Skeletal muscle tissue (tissue), 4 donors: ENCODE measurements around the gene CAMKV. TPM values are rescaled to one million over a fixed set of nuclear protein-coding genes. Genes with fewer than 3 reads are reported as not detected.
A peak's percentile ranks its signal among the peaks of the same experiment; 100 is the strongest.
"Not testable (repeated sequence)": the region's sequence is repeated elsewhere in the genome, so short reads cannot be mapped to it uniquely, and the experiment has no call there.

Experiments used
- H3K27ac ChIP-seq: one replicate; pipeline ENCODE4 v1.7.0; 2013; ENCODE audit warnings: mild to moderate bottlenecking, low read depth, low read length, inconsistent platforms
- H3K27me3 ChIP-seq, 3 donors: one replicate each; pipeline ENCODE4 v1.7.0; 2013; ENCODE audit warnings: low read length in 3 of 3; ENCODE audit not compliant: control insufficient read depth in 3 of 3, insufficient read depth in 3 of 3
- H3K36me3 ChIP-seq, 3 donors: one replicate each; pipeline ENCODE4 v1.7.0; 2013; ENCODE audit warnings: low read length in 3 of 3; ENCODE audit not compliant: control insufficient read depth in 3 of 3, insufficient read depth in 3 of 3
- H3K4me1 ChIP-seq, 3 donors: one replicate each; pipeline ENCODE4 v1.7.0; 2013; ENCODE audit warnings: low read length in 3 of 3, mild to moderate bottlenecking in 3 of 3; ENCODE audit not compliant: control insufficient read depth in 3 of 3, insufficient read depth in 3 of 3
- H3K4me3 ChIP-seq, 3 donors: one replicate each; pipeline ENCODE4 v1.7.0; 2013; ENCODE audit warnings: low read length in 3 of 3
- H3K9ac ChIP-seq, 3 donors: one replicate each; pipeline ENCODE4 v1.7.0; 2013; ENCODE audit warnings: low read length in 3 of 3, mild to moderate bottlenecking in 3 of 3, moderate library complexity in 2 of 3, low read depth in 1 of 3
- H3K9me3 ChIP-seq, 3 donors: one replicate each; pipeline ENCODE4 v1.7.0; 2013; ENCODE audit warnings: low read length in 3 of 3; ENCODE audit not compliant: control insufficient read depth in 3 of 3
- total RNA-seq: library from RNA; depleted of rRNA; stranded (reverse); fragments of >200 nt; gene quantifications from one replicate; pipeline ENCODE4 v1.2.3, GENCODE V29; 2014
- donor health status: Osteomylitis.

The CAMKV gene
- total RNA-seq, 1 donor from 2014 or later, result not detected

DNA sequence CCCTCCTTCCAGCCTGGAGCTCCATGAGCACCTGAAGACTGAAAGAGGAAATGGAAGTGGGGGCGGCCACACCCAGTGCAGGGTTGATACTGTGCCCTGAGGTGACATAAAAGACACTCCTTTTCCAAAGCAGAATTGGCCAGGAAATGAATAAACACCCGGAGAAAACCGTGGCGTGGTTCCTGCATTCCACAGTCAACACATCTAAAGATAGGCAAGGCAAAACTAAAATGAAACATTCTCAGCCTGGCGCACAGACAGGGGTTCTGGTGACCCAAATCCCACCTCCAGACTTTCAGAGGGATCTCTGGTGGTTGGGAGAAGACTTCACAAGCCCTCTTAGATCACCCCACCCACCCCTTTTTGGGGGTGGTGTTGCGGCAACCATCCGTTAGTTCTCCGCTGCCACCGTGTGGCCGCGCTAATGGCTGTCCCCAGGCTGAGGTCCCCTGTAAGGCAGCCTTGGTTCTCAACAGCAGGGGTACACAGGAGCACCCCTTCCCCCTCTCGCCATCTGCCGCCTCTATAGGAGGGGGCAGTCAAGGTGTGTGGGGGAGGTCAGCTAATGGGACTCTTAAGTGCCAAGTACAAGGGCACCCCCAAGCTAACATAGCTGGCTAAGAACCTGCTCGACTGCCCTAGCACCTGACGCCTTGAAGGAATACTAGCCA is 36.5 kb upstream of the CAMKV start:
- Histone ChIP-seq H3K9ac (peak overlapping the region in 1 of 3 donors; percentile 62), H3K36me3 (peaks cover 9 to 30% (median 25%) of the 10 kb centered on the region in 3 donors), H3K27ac (no peak overlapping the region), H3K9me3 (no peaks in the 10 kb centered on the region), H3K4me1 (peaks cover 12 to 25% (median 15%) of the 10 kb centered on the region in 3 donors), H3K27me3 (no peaks in the 10 kb centered on the region), H3K4me3 (peak overlapping the region; percentile 15 to 54 (median 50))

DNA sequence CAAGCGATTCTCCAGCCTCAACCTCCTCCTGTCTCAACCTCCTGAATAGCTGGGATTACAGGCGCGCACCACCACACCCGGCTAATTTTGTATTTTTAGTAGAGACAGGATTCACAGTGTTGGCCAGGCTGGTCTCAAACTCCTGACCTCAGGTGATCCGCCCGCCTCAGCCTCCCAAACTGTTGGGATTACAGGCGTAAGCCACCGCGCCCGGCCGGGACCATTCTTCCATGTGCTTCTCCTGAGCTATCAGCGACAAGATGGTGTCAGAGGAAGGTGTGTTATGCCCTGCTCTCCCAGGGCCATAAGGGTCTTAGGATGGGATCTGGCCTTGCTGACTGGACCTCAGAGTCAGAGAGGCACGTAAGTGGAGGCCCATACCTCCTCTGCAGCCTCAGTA is 34.7 kb upstream of the CAMKV start:
- H3K27ac ChIP-seq, H3K9ac ChIP-seq, H3K4me3 ChIP-seq, H3K27me3 ChIP-seq, H3K9me3 ChIP-seq: not testable (repeated sequence)
- peaks cover 0 to 13% (median 9%) of the 10 kb centered on the region in 3 donors for H3K36me3 ChIP-seq
- peaks cover 19 to 32% (median 22%) of the 10 kb centered on the region in 3 donors for H3K4me1 ChIP-seq

DNA sequence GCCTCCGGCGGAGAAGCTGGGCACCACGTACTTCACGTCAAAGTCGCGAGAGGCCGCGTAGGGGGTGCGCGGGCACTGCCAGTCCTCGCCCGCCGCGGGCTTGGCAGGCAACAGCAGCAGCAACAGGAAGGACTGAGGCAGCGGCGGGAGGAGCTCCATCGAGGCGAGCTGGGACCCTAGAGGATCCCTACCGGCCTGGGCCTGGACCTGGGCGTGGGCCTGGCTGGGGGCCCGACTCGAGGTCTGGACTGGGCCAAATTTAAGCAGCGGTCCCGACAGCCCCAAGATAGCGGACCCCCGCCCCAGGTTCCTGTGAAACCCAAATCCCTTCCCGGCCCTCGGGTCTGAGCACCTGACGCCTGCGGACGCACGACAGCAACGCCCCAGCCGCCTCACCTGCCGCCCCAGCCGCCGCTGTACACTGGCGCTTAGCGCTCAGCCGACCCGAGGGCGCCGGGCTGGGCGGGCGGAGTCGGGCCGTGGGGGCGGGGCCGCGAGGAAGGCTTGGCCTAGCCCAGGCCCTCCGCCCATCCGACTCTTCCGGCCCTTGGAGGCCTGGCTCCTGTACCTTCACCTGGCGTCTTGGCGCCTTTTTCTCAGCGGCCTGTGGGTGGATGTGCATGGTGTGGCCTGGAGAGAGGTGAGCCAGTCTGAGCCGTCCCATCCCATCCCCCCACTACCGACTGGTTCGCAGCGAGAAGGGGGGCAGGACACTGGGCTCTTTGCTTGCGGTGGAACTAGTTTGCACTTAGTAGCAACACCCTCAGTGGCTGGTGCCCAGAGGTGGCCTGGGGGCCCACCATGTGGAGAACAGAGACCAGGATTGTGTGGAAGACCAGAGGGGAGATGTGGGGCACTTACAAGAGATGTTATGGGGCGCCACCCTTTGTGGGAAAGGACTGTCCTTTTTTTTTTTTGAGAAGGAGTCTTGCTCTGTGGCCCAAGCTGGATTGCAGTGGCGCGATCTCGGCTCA is 34.0 kb upstream of the CAMKV start, which contains the start of gene MST1R:
MST1R (minus strand) TSS at position 423 of the 974 bp plus-strand sequence; CDS start at position 159, 264 bp downstream.
- peak within 1 kb of the TSS; percentile 56 to 68 (median 65) for H3K4me3 ChIP-seq
- peaks cover 19 to 32% (median 22%) of the 10 kb centered on the region in 3 donors for H3K4me1 ChIP-seq
- H3K9me3 ChIP-seq, result no peaks in the 10 kb centered on the region
- H3K27me3 ChIP-seq, result no peaks in the 10 kb centered on the region
- H3K9ac ChIP-seq, result peak within 1 kb of the TSS in 2 of 3 donors; percentile 23 to 45
- peaks cover 0 to 8% (median 2%) of the 10 kb centered on the region in 3 donors for H3K36me3 ChIP-seq
- no peak within 1 kb of the TSS for H3K27ac ChIP-seq

DNA sequence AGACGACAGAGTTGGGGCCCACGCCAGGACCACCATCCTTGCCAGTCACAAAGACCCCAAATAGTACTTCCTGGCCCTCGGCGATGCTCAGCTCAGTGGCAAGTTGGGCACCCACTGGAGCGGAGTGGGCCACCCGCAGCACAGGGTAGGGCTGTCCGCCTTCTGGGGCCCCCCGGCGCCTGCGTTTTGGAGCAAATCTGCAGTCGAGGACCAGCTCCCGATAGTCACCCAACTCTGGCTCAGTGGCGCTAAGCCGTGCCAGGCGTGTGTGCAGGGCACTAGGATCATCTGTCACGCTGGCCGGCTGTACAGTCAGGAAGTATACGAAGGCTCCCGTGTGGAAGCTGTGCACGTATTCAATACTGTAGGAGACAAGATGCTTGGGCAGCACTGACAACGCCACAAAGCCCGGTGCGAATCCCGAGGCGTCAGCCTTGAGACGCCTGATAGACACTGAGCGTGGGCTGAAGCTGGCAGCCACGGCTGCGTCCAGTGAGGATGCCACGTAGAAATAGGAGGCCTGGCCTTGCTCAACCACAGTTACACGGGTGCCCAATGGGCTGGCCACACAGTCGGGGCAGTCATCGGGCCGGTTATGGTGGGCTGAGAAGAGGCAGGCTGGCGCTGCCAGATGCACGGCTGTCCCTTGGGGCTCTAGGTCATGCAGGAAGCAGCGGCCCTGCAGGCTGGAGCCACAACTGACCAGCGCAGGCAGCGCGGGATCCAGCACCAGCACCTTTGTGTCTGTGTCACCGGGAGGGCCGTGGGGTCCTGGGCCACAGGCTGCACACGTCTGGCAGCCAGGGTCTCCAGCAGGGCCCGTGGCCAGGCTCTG is 33.0 kb upstream of the CAMKV start:
- H3K4me3 ChIP-seq, result peak overlapping the region in 2 of 3 donors; percentile 38 to 65
- H3K4me1 ChIP-seq, result peaks cover 19 to 32% (median 22%) of the 10 kb centered on the region in 3 donors
- no peaks in the 10 kb centered on the region for H3K9me3 ChIP-seq
- H3K36me3 ChIP-seq, result no peaks in the 10 kb centered on the region
- H3K27me3 ChIP-seq, result no peaks in the 10 kb centered on the region
- peak overlapping the region in 1 of 3 donors; percentile 45 for H3K9ac ChIP-seq
- H3K27ac ChIP-seq, result no peak overlapping the region

DNA sequence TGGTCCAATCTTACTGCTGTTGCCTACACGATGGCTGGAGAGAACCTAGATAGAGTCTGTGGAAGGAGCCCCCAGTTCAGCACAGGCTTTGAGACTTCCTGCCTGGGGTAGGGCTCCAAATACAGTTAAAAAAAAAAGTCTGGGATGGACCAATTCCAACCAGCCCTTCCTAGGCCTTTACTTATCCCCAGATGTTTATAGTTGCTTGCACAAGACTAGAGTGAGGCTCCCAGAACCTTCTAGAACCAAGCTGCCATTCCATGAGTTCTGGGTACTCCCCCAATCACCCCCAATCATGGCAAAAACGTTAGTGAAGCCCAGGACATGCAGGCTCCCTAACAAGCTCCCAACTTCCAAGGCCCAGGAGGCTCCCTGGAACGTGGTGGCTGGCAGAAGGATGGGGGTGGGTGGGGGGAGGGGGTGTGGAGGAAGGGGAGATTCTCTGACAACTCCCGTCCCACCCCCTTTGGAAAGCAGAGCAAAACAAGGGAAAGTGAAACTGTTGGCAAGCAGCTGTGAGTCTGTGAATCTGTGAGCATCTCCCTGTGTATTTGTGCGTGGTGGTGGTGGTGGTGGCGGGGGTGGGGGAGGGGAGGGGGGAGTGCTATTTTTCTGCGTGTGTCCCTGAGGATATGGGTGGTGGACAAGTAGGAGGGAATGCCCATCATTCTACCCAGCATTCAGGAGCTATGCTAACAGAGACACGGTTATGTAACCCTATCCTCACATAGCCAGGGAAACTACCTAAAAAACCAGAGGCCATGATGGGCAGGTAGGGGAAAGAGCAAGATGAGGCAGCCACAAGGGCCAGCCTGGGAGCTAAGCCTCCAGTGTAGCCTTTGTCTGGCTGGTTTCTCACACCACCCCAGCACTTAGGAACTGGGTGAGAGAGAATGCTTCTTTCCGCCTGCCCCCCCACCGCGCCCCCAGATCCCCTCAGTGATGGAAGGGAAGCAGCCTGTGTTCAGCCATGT is 31.9 kb upstream of the CAMKV start:
- Histone ChIP-seq H3K27ac (peak overlapping the region; percentile 58), H3K36me3 (no peaks in the 10 kb centered on the region), H3K9me3 (no peaks in the 10 kb centered on the region), H3K27me3 (no peaks in the 10 kb centered on the region), H3K9ac (no peak overlapping the region), H3K4me1 (peaks cover 19 to 32% (median 22%) of the 10 kb centered on the region in 3 donors), H3K4me3 (no peak overlapping the region)

DNA sequence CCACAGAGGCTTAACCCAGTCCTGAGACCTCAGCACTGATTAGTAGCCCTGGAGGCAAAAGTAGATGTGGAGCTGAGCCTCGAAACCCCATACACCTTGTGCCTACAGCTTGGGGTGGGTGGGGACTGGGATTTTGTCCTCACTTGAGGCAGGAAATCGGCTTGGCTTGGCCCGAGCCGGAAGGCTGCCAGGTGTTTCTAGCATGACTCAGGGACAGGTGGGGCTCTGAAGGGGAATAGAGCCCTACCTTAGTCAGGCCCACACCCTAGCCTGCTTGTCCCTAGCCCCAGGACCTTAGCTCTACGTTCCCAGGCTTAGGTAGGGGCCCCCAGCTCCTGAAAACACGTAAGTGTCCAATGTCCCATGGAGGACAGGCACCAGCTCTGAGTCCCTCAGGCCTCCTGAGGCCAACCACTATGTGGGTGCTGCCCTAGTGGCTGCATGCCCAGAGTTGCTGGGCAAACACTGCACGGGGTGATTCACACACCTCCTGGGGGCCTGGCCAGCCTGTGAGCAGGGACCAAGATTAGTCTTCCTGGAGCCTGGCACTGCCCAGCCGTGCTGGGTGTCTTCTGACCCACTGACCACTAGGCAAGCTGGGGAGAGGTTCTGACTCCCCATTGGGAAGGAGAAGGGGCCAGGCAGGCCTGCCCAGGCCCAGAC is 30.9 kb upstream of the CAMKV start:
- peaks cover 13 to 22% (median 14%) of the 10 kb centered on the region in 3 donors for H3K4me1 ChIP-seq
- H3K27me3 ChIP-seq, result no peaks in the 10 kb centered on the region
- no peaks in the 10 kb centered on the region for H3K9me3 ChIP-seq
- peak overlapping the region in 1 of 3 donors; percentile 16 for H3K9ac ChIP-seq
- no peaks in the 10 kb centered on the region for H3K36me3 ChIP-seq
- no peak overlapping the region for H3K4me3 ChIP-seq
- peak overlapping the region; percentile 58 for H3K27ac ChIP-seq

DNA sequence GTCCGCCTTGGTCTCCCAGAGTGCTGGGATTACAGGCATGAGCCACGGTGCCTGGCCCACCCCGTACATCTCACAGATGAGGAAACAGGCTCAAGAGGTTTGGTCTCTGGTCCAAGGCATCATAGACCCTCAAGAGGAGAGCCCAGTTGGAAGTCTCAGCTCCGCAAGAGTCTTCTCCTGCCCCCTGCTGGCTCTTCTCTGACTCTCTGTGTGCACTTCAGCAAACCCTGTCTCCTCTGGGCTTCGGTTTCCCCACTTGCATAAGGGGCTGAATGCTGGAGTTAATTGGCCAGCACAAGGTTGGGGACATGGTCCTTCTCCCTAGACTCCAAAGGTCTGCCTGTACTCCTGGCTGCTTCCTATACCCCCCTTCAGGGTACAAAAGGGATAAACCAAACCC is 30.1 kb upstream of the CAMKV start:
- Histone ChIP-seq H3K4me3 (no peak overlapping the region), H3K9ac (no peak overlapping the region), H3K4me1 (peaks cover 13 to 19% (median 13%) of the 10 kb centered on the region in 3 donors), H3K9me3 (no peaks in the 10 kb centered on the region), H3K27me3 (no peaks in the 10 kb centered on the region), H3K27ac (no peak overlapping the region), H3K36me3 (peaks cover 0 to 2% (median 0%) of the 10 kb centered on the region in 3 donors)

DNA sequence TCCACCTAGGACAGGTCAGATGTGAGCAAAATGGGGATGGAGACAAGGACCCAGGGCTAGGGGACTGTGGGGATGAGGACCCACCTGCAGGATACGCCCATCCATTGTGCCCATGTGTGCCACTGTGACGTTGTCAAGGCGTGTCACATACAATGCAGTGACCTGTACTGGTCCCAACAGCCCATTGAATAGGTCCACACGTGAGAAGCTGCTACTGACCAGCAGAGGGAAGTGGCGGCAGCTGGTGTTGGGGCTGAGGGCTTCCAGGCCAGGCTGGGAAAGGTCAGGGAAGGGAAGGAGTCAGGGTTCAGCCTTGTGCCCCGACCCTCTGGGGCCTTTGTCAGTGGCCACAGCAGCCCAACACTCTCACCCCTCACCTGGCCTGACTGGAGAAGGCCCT is 29.3 kb upstream of the CAMKV start:
- Histone ChIP-seq H3K9ac (no peak overlapping the region), H3K9me3 (no peaks in the 10 kb centered on the region), H3K36me3 (peaks cover 0 to 2% (median 0%) of the 10 kb centered on the region in 3 donors), H3K27ac (no peak overlapping the region), H3K4me3 (no peak overlapping the region), H3K27me3 (no peaks in the 10 kb centered on the region), H3K4me1 (peaks cover 12 to 17% (median 13%) of the 10 kb centered on the region in 3 donors)
